Right lobe of liver (tissue), 4 donors: ENCODE measurements around the gene HSD17B12.

Experiments used
- POLR2A ChIP-seq: fragments of 450-650 bp; IDR thresholded peaks from one replicate; pipeline ENCODE4 v1.6.1; 2017; ENCODE audit warnings: antibody characterized with exemption, mild to moderate bottlenecking
- TF ChIP-seq, protein P1 (sequence below), 4 donors: fragments of 200-600 bp in 3 of 4; fragments of 450-650 bp in 1 of 4; IDR thresholded peaks; one replicate each; pipeline versions ENCODE4 v1.5.1 to v1.8.0; 2016 to 2022; ENCODE audit warnings: antibody characterized with exemption in 4 of 4, mild to moderate bottlenecking in 2 of 4
- donor health status: DM: no; HTN: no; CAD: no.
- donor health status: DM: no; HTN: no; CAD: no.
- donor health status: DM: no; HTN: yes; CAD: no.

DNA sequence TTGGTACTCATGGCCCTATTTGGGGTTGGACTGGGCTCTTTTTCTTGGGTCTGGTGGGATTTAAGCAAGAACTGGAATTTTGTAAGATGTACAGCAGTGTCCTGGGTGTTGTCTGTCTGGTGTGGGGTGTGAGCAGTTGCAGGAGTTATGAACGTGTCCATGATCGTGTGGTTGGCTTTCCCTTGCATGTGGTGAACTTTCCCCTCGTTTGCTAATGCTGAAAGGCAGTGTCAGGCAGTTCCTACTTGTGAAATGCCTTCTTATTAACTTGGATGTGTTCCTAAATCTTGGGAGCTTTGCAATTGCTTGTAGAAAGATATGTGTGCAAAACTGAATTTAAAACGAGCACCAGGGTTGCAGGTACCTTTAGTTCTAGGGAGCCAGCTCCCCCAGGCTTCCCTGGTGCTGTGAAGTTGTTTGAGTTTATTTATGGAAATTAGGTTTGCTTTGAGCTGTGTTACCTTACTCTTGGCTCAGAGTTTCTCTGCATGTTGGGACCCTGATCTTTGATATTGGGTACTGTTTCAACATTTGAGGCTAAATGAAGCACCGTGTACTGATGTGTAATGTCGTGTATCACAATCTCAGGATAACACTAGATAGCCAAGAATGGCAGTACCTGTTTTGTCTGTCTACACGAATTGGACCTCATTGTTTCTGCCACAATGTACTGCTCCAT, 35.8 kb upstream of the HSD17B12 start:
- TF ChIP-seq, protein P1, sequence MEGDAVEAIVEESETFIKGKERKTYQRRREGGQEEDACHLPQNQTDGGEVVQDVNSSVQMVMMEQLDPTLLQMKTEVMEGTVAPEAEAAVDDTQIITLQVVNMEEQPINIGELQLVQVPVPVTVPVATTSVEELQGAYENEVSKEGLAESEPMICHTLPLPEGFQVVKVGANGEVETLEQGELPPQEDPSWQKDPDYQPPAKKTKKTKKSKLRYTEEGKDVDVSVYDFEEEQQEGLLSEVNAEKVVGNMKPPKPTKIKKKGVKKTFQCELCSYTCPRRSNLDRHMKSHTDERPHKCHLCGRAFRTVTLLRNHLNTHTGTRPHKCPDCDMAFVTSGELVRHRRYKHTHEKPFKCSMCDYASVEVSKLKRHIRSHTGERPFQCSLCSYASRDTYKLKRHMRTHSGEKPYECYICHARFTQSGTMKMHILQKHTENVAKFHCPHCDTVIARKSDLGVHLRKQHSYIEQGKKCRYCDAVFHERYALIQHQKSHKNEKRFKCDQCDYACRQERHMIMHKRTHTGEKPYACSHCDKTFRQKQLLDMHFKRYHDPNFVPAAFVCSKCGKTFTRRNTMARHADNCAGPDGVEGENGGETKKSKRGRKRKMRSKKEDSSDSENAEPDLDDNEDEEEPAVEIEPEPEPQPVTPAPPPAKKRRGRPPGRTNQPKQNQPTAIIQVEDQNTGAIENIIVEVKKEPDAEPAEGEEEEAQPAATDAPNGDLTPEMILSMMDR (IDR thresholded peaks at IDR 0.05): no peak
- TF ChIP-seq POLR2A: no peak
